IPS-20b (cell line): ENCODE measurements around the gene NFYC.

Source experiments
- H3K27ac ChIP-seq: one replicate; pipeline ENCODE4 v1.5.1; 2013; ENCODE audit warnings: low read length
- H3K27me3 ChIP-seq: 2 replicates; pipeline ENCODE4 v1.6.1; 2013; ENCODE audit warnings: mild to moderate bottlenecking, low read length, inconsistent platforms; ENCODE audit not compliant: insufficient read depth
- H3K36me3 ChIP-seq: 2 replicates; pipeline ENCODE4 v1.6.1; 2013; ENCODE audit warnings: low read depth, mild to moderate bottlenecking, inconsistent platforms, low read length, moderate library complexity; ENCODE audit not compliant: insufficient read depth
- H3K4me1 ChIP-seq: 2 replicates; pipeline ENCODE4 v1.6.1; 2013; ENCODE audit warnings: mild to moderate bottlenecking, control low read depth, inconsistent platforms, low read length, moderate library complexity; ENCODE audit not compliant: insufficient read depth
- H3K4me3 ChIP-seq: 2 replicates; pipeline ENCODE4 v1.5.1; 2013; ENCODE audit warnings: mild to moderate bottlenecking, low read length, inconsistent platforms
- H3K9ac ChIP-seq: 2 replicates; pipeline ENCODE4 v1.6.1; 2013; ENCODE audit warnings: low read depth, mild to moderate bottlenecking, inconsistent platforms, low read length, moderate library complexity
- H3K9me3 ChIP-seq: 2 replicates; pipeline ENCODE4 v1.6.1; 2013; ENCODE audit warnings: mild to moderate bottlenecking, low read depth, low read length, inconsistent platforms; ENCODE audit not compliant: insufficient read depth

NFYC gene

GRCh38 chr1:40798366-40799281 lies 107.1 kb downstream of the NFYC start:
- Histone ChIP-seq H3K27me3 (peaks cover 17% of the 10 kb centered on the region), H3K4me1 (peaks cover 10% of the 10 kb centered on the region; the same call in 1 of the 2 replicates), H3K4me3 (no peak overlapping the region), H3K27ac (no peak overlapping the region), H3K9me3 (no peaks in the 10 kb centered on the region), H3K36me3 (no peaks in the 10 kb centered on the region), H3K9ac (no peak overlapping the region)

- Histone ChIP-seq H3K9ac (no peak overlapping the region), H3K9me3 (no peaks in the 10 kb centered on the region), H3K27ac (no peak overlapping the region), H3K4me3 (no peak overlapping the region), H3K4me1 (peaks cover 14% of the 10 kb centered on the region), H3K36me3 (no peaks in the 10 kb centered on the region), H3K27me3 (peaks cover 17% of the 10 kb centered on the region)
Measured at GRCh38 chr1:40799351-40799867, 107.9 kb downstream of the NFYC start.

- no peaks in the 10 kb centered on the region for H3K36me3 ChIP-seq
- no peak overlapping the region for H3K27ac ChIP-seq
- peaks cover 14% of the 10 kb centered on the region for H3K4me1 ChIP-seq
- H3K9me3 ChIP-seq, result no peaks in the 10 kb centered on the region
- peaks cover 17% of the 10 kb centered on the region for H3K27me3 ChIP-seq
- H3K4me3 ChIP-seq, result peak overlapping the region; percentile 61; the same call in 1 of the 2 replicates
- no peak overlapping the region; the same call in 1 of the 2 replicates for H3K9ac ChIP-seq
Measured at GRCh38 chr1:40801742-40802077, 110.2 kb downstream of the NFYC start.

GRCh38 chr1:40802078-40802741 lies 110.7 kb downstream of the NFYC start:
- no peaks in the 10 kb centered on the region for H3K9me3 ChIP-seq
- peaks cover 17% of the 10 kb centered on the region for H3K27me3 ChIP-seq
- H3K4me3 ChIP-seq, result peak overlapping the region; percentile 61
- no peak overlapping the region for H3K27ac ChIP-seq
- peaks cover 14% of the 10 kb centered on the region for H3K4me1 ChIP-seq
- no peak overlapping the region; the same call in 1 of the 2 replicates for H3K9ac ChIP-seq
- H3K36me3 ChIP-seq, result no peaks in the 10 kb centered on the region

GRCh38 chr1:40802742-40803113 lies 111.2 kb downstream of the NFYC start:
- Histone ChIP-seq H3K36me3 (no peaks in the 10 kb centered on the region), H3K4me1 (peaks cover 14% of the 10 kb centered on the region), H3K4me3 (peak overlapping the region; percentile 54; the same call in 1 of the 2 replicates), H3K27ac (no peak overlapping the region), H3K9ac (no peak overlapping the region), H3K9me3 (no peaks in the 10 kb centered on the region), H3K27me3 (peaks cover 17% of the 10 kb centered on the region)

GRCh38 chr1:40803447-40803846 lies 111.9 kb downstream of the NFYC start:
- no peak overlapping the region for H3K4me3 ChIP-seq
- H3K9me3 ChIP-seq, result no peaks in the 10 kb centered on the region
- H3K27ac ChIP-seq, result no peak overlapping the region
- no peak overlapping the region; the same call in 1 of the 2 replicates for H3K9ac ChIP-seq
- H3K4me1 ChIP-seq, result peaks cover 14% of the 10 kb centered on the region
- peaks cover 17% of the 10 kb centered on the region for H3K27me3 ChIP-seq
- no peaks in the 10 kb centered on the region for H3K36me3 ChIP-seq

DNA sequence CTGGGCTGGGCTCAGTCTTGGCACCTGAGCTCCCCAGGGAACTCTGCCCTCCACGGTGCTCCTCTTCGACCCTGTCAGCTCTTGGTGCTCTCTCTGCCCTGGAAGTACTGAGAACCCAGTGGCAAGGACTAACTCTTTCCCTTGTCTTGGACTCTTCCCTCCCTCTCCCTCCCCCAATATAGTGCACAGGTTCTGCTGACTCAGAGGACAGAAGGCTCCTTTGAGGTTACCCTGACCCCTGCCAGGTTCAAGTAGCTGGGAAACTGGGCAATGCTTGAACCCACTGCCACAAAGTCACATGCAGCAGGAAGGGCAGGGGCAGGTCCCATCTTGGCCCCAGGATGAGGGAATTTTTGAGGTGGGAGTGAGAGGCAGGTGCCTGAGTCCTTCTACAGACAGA lies 112.4 kb downstream of the NFYC start:
- Histone ChIP-seq H3K4me3 (no peak overlapping the region), H3K4me1 (peaks cover 14% of the 10 kb centered on the region), H3K36me3 (no peaks in the 10 kb centered on the region), H3K9me3 (no peaks in the 10 kb centered on the region), H3K27ac (no peak overlapping the region), H3K9ac (no peak overlapping the region), H3K27me3 (peaks cover 17% of the 10 kb centered on the region)

- no peak overlapping the region for H3K4me3 ChIP-seq
- H3K27me3 ChIP-seq, result peaks cover 7% of the 10 kb centered on the region; the same call in 1 of the 2 replicates
- H3K9me3 ChIP-seq, result no peaks in the 10 kb centered on the region
- no peaks in the 10 kb centered on the region for H3K36me3 ChIP-seq
- H3K27ac ChIP-seq, result no peak overlapping the region
- peaks cover 14% of the 10 kb centered on the region for H3K4me1 ChIP-seq
- no peak overlapping the region for H3K9ac ChIP-seq
Measured at GRCh38 chr1:40806240-40806639, 114.7 kb downstream of the NFYC start.

- Histone ChIP-seq H3K4me3 (no peak overlapping the region), H3K36me3 (no peaks in the 10 kb centered on the region), H3K4me1 (peaks cover 14% of the 10 kb centered on the region), H3K27me3 (peaks cover under 1% of the 10 kb centered on the region; the same call in 1 of the 2 replicates), H3K9ac (no peak overlapping the region), H3K27ac (no peak overlapping the region), H3K9me3 (no peaks in the 10 kb centered on the region)
Measured at GRCh38 chr1:40806731-40807695, 115.5 kb downstream of the NFYC start.

DNA sequence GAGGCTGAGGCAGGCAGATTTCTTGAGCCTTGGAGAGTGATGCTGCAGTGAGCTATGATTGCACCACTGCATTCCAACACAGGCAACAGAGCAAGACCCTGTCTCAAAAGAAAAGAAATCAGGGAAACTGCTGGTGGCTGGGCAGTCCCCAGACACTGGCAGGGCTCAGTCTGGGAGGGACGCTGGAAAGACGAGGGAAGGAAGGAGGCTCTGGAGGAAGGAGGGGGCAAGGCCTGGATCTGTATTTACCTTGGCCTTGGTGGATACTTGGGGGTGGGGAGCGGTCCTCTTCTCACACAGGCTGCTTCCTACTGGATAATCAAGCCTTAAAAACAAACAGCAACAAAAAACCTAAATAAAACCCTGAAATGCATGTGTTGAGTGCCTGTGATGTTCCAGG lies 116.5 kb downstream of the NFYC start:
- Histone ChIP-seq H3K4me3 (no peak overlapping the region), H3K36me3 (no peaks in the 10 kb centered on the region), H3K27me3 (no peaks in the 10 kb centered on the region; the same call in 1 of the 2 replicates), H3K27ac (no peak overlapping the region), H3K4me1 (peaks cover 10% of the 10 kb centered on the region), H3K9ac (no peak overlapping the region), H3K9me3 (no peaks in the 10 kb centered on the region)

DNA sequence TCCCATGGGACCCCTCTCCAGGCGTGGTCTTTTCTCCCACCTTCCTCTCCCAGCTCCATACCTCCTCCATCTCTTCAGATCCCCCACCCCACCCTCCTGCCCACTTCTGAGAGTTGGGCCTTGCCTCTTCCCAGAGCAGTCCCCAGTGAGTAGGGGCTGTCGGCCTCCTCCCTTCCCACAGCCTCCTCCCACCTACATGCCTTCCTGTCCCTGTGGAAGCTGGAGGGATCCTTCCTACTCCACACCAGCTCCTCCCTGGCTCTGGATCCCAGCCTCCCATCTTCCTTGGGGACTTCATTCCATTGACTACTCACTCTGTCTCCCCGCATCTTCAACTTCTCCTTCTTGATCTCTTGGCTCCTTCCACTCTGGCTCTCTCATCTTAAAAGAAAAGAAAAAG lies 116.9 kb downstream of the NFYC start:
- H3K27me3 ChIP-seq, result no peaks in the 10 kb centered on the region; the same call in 1 of the 2 replicates
- H3K9ac ChIP-seq, result no peak overlapping the region
- H3K4me1 ChIP-seq, result peaks cover 6% of the 10 kb centered on the region
- no peak overlapping the region for H3K27ac ChIP-seq
- no peaks in the 10 kb centered on the region for H3K9me3 ChIP-seq
- no peaks in the 10 kb centered on the region for H3K36me3 ChIP-seq
- no peak overlapping the region for H3K4me3 ChIP-seq
